ENCODE data around the gene PES1. TPM values are rescaled to one million over a fixed set of nuclear protein-coding genes. Genes with fewer than 3 reads are reported as not detected.

The PES1 gene
- total RNA-seq, 2 experiments from 2014 or later, result 134 to 137 TPM

GRCh38 chr22:30526656-30527055 is 65.1 kb downstream of the PES1 start:
- ChIA-PET POLR2A (no interaction called here), CTCF (interaction anchor here (0.6 kb wide), 1 partner anchor 113 kb away, joined by 3 read pairs; no protein-coding TSS in a partner anchor)
- H3K4me3 Mint-ChIP-seq, result no peak overlapping the region
- DNase-seq, result no peak
- intact Hi-C loops (cut with DNase I, micrococcal nuclease), result no loop called here
- no peaks in the 10 kb centered on the region for H3K9me3 Mint-ChIP-seq (ENCODE audit: low read depth)
- no peak for ATAC-seq
- H3K27me3 Mint-ChIP-seq, result peaks cover 4% of the 10 kb centered on the region
- H3K4me1 Mint-ChIP-seq, result no peaks in the 10 kb centered on the region
- no peak overlapping the region for H3K27ac Mint-ChIP-seq
- no peaks in the 10 kb centered on the region for H3K36me3 Mint-ChIP-seq (ENCODE audit: low read depth)

Other genes with a start within 250 kb of the PES1 start
- gene SF3A1, start 235.0 kb downstream of the PES1 start, total RNA-seq, result 100 to 1,000 TPM; 254 to 499 TPM
- gene CCDC157, start 234.9 kb downstream of the PES1 start, total RNA-seq, result 1 to 10 TPM; 2.4 to 3.7 TPM
- 1 to 10 TPM; 4.3 to 7.4 TPM for gene RNF215, start 204.5 kb downstream of the PES1 start, total RNA-seq
- 10 to 100 TPM; 13.8 to 18.2 TPM for gene SEC14L2, start 194.9 kb downstream of the PES1 start, total RNA-seq
- 10 to 100 TPM; 47.0 to 54.6 TPM for gene MTFP1, start 166.1 kb downstream of the PES1 start, total RNA-seq
- not detected for gene SEC14L3, start 119.9 kb downstream of the PES1 start, total RNA-seq
- gene SEC14L4, start 86.2 kb downstream of the PES1 start, total RNA-seq, result not detected
- gene SEC14L6, start 45.2 kb downstream of the PES1 start, total RNA-seq, result not detected
- gene GAL3ST1, start 17.2 kb downstream of the PES1 start, total RNA-seq, result not detected
- gene TCN2, start 15.3 kb upstream of the PES1 start, total RNA-seq, result under 1 TPM; 0.12 to 0.32 TPM
- 1 to 10 TPM; 3.6 to 4.3 TPM for gene SLC35E4, start 43.9 kb upstream of the PES1 start, total RNA-seq
- gene DUSP18, start 76.0 kb upstream of the PES1 start, total RNA-seq, result 1 to 10 TPM; 7.8 to 8.5 TPM
- gene OSBP2, start 103.0 kb upstream of the PES1 start, total RNA-seq, result 1 to 10 TPM; 1.2 to 1.4 TPM